Measurements from ENCODE around the gene DPYSL3.

DNA sequence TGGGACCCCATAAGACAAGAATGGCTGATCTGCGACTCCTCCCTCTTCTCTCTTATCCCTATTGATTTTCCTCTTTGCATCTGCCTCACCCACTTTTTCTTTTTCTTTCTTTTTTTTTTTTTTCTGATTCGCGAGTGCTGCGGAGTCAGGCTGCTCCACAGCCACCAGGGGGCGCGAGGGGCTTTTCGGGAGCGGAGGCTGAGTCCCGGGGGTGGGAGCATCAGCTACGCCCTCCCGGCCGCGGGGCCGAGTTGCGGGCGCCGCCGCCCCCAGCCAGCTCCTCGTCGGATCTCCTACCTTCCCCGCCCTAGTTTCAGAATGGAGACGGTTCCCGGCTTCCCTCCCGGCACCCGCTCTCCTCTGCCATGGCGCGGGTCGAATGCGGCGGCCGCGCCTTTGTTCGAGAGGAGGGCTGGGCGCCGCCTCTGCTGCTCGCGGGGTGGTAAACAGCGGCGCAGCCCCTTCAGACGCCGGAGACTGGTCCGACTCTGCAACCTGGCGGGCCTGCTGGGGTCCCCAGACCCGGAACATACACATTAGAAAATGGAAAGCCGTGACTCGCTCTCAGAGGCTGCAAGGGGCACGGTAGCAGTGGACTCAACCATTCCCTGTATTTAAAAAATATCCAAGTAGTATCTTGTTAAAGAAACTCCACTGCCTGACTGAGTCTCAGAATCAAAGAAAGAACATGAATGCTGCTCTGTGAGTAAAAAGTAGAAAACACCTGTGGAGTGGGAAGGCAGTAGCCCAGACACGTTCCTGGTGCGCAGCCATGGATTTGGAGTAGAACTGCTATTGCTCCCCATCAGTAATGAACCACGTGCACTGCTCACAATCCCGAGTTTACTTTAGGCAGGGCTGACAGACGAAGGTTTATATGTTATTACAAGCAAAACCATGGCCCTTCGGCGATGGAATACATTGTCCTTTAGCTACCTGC, 55.7 kb downstream of the DPYSL3 start:
- TF ChIP-seq, protein P1, sequence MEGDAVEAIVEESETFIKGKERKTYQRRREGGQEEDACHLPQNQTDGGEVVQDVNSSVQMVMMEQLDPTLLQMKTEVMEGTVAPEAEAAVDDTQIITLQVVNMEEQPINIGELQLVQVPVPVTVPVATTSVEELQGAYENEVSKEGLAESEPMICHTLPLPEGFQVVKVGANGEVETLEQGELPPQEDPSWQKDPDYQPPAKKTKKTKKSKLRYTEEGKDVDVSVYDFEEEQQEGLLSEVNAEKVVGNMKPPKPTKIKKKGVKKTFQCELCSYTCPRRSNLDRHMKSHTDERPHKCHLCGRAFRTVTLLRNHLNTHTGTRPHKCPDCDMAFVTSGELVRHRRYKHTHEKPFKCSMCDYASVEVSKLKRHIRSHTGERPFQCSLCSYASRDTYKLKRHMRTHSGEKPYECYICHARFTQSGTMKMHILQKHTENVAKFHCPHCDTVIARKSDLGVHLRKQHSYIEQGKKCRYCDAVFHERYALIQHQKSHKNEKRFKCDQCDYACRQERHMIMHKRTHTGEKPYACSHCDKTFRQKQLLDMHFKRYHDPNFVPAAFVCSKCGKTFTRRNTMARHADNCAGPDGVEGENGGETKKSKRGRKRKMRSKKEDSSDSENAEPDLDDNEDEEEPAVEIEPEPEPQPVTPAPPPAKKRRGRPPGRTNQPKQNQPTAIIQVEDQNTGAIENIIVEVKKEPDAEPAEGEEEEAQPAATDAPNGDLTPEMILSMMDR (conservative IDR thresholded peaks at IDR 0.05; ENCODE audit: low read depth, low read length) = peak; percentile 99
- TF ChIP-seq EZH2 (IDR thresholded peaks at IDR 0.05; ENCODE audit: borderline replicate concordance, low read depth, low read length, poor library complexity, severe bottlenecking) = no peak
